HG03108 (cell line): Measurements from ENCODE around the gene RIPOR3.
"Not testable (repeated sequence)": the region's sequence is repeated elsewhere in the genome, so short reads cannot be mapped to it uniquely, and the experiment has no call there.

Source experiments
- ATAC-seq: cut with Tn5 transposase; IDR thresholded peaks from one replicate; pipeline ENCODE4 v1.9.1; 2021; ENCODE audit warnings: moderate library complexity; ENCODE audit not compliant: unreplicated experiment

RIPOR3 gene

GRCh38 chr20:50611128-50611810 is 80.1 kb downstream of the RIPOR3 start:
- no peak for ATAC-seq

- ATAC-seq, result no peak
These were observed 81.1 kb downstream of the RIPOR3 start for GRCh38 chr20:50610212-50610718.

DNA sequence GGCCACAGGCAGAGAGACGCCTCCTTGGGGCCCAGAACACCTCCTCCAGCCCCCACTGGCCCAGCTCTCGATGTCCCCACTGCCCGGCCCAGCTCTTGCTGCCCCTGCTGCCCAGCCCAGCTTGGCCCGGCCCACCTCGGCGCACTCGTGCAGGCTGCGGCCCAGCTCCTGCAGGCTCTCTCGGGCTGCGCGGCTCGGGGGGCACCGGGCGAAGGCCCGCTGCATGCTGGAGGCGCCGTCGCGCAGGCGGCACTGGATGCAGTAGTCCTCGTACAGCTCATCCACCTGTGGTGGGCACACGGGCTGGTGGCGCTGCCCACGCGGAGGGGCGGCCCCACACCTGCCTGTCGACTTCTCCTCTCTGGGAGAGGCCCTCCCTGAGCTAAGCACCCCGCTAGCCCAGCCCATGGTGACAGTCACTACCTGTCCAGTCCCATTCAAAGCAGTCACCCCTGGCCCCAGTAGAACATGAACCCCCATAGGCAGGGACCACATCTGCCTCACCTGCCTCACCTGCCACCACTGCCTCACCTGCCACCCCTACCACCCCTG is 81.8 kb downstream of the RIPOR3 start:
- ATAC-seq, result no peak

DNA sequence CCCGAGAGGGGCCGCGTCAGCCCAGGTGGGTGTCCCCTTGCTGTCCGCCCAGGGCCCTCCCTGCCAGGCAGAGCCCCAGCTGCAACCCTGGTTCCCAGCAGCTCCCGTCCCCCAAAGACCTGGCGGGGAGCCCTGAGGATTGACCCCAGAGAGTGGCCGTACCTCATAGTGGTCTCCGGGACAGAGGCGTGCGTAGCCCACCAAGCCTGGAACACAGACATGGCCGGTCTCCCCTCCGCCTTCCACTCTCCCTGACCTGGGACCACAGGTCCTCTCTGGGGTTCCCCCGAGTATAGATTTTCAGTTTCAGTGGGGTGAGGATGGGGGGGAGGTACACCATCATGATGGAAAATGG is 82.6 kb downstream of the RIPOR3 start:
- ATAC-seq, result no peak

DNA sequence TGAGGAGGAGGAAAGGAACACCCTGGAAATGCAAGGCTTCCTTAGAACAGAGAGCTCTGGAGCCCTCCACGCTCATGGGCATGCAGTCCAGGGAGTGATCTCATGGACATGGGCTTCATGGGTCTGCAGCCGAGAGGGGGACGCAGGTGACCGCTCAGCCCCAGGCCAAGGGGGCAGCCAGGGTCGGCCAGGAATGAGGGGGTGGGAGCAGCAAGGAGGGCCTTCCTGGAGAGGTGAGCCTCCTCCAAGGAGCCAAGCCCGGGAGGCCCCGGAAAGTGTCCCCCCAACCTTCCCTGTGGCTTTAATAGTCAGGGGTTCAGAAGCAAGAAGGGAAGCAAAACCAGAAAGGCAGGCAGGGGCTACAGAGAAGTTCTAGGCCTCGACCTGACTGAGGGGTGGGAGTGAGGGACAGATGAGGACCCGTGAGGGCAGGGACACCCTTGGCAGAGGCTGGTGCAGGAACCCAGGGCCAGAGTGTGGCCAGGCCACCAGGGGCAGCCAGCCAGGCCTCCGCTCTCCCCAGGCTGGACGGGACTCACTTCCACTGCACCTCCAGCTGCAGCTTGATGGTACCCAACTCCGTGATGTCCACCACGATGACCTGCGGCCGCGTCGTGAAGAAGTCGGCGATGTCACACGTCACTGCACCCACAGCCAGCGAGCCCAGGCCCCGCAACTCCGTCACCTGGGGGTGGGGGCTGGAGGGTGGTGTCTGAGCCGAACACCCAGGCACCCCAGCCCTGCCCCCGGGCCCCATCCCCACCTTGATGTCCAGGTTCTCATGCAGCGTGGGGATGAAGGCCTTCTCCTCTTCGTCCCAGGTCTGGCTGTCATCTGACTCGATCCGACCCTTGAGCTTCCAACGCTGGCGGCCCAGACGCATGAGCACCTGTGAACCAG is 83.2 kb downstream of the RIPOR3 start:
- ATAC-seq, result no peak

DNA sequence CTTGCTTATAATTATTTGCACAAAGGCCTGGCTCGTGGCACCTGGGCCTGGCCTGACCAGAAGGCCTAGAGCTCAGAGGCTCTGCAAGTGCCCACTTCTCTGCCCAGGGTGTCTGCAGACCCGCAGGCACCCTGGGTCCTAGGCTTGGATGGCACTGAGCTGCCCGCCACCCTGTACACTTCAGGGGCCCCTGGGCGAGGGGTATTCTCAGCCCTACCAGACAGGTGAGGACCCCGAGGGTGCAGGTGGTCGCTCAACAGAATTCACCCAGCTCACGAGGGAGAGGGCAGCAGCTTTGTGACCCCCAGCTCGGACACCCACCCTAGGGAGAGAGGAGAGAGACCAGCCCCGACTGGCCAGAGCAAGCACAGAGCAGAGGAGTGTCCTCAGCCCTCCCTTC is 83.9 kb downstream of the RIPOR3 start:
- ATAC-seq, result no peak

GRCh38 chr20:50605136-50605535 is 86.2 kb downstream of the RIPOR3 start:
- no peak for ATAC-seq

DNA sequence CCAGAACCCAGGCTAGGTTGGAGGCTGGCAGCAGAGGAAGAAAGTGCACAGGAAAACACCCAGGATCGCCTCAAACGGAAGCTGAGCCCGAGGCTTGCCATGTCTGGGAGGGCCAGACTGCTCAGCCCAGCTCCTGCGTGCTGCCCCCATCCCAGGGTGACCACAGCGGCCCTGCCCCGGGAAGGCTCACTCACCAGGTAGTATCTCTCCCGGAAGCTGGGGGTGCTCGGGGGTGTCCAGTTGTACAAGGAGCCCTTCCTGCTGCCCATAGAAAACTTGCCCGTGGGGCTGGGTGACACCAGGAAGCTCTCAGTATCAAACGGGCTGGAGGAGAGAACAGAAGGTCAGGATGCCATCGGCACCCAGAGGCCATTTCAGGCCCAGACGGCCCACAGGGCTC is 86.9 kb downstream of the RIPOR3 start:
- no peak for ATAC-seq

GRCh38 chr20:50602432-50603088 is 88.8 kb downstream of the RIPOR3 start:
- no peak for ATAC-seq

GRCh38 chr20:50601511-50602431 is 89.6 kb downstream of the RIPOR3 start:
- no peak for ATAC-seq

GRCh38 chr20:50600281-50600895 is 91.0 kb downstream of the RIPOR3 start:
- ATAC-seq, result no peak

DNA sequence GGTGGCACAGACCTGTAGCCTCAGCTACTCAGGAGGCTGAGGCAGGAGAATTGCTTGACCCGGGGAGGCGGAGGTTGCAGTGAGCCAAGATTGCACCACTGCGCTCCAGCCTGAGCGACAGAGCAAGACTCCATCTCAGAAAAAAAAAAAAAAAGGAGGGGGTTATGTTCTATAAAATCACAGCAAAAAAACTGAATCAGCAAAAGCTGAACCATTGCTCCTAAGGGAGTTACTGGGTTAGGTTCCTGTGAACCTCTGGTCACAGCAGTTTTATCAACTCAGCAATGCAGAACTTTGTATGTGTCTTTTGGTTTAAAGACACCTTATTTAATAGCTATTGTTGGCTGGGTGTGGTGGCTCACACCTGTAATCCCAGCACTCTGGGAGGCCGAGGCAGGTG is 92.6 kb downstream of the RIPOR3 start:
- not testable (repeated sequence) for ATAC-seq

- ATAC-seq, result no peak
These were observed 93.3 kb downstream of the RIPOR3 start for GRCh38 chr20:50598074-50598473.

DNA sequence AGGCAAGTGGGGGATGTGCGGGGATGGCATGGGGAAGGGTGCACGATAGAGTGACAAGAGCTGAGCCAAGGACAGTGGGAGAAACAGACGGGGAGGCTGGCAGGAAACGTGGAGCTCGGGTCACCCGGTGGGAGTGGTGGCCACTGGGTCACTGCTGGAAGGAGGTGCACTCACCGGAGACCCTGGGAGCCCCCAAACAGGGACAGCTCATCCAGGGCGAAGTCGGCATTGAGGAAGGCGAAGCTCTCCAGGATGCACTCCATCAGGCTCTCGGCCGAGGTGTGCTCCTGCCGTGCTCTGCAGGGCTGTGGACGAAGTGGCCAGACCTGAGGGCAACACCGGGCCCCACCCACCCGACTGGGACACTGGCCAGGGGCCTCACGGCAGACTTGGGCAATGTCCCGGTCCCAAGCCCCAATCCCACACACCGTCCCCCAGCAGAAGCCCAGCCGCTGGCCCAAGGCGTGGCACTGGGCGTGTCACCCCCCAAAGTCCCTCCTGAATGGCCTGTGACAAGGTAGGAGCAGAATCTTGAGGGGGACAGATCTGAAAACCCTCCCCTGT is 93.9 kb downstream of the RIPOR3 start:
- no peak for ATAC-seq

DNA sequence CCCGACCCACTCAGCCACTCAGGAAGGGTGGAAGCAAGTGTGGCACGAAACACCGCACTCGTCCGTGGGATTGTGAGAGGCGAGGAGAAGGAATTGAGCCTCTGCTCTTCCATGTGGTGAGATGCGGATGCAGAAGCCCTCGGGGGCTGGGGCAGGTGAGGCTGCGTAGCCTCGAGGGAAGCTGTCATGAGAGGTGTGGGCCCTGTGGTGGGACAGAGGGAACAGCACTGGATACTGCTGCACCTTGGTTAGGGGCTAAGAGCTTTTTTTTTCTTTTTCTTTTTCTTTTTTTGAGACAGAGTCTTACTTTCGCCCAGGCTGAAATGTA is 94.7 kb downstream of the RIPOR3 start:
- no peak for ATAC-seq

GRCh38 chr20:50595988-50596693 is 95.2 kb downstream of the RIPOR3 start:
- ATAC-seq, result no peak

DNA sequence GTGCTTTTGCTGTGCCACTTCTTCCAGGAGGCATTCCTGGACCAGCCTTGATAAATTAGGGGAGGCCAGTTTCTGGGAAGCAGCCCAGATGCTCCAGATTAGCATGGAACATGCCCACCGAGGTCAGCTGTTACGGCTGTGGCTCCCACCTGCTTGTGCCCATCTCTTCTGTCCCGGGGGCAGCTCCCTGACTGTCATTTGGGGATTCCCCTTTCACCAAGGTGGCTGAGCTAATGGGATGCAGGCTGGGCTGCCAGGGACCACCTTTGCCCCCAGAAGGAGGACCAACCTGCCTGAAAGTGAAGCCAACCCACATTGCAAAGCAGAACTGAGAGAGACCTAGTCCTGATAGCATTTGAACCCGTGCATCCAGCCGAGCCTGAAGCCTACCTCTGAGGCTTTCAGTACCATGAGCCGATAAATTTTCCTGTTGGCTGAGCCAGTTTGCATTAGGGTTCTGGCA is 95.9 kb downstream of the RIPOR3 start:
- no peak for ATAC-seq

- ATAC-seq, result no peak
These were observed 96.5 kb downstream of the RIPOR3 start for GRCh38 chr20:50594591-50595432.
